Kidney glomerular epithelial cell (primary cell): ENCODE data around the gene GSPT1.
"Not testable (repeated sequence)": the region's sequence is repeated elsewhere in the genome, so short reads cannot be mapped to it uniquely, and the experiment has no call there.

Experiments
- DNase-seq: peaks from one replicate; lab custom pipeline; 2025; lab: John Stamatoyannopoulos, UW

Gene GSPT1

DNA sequence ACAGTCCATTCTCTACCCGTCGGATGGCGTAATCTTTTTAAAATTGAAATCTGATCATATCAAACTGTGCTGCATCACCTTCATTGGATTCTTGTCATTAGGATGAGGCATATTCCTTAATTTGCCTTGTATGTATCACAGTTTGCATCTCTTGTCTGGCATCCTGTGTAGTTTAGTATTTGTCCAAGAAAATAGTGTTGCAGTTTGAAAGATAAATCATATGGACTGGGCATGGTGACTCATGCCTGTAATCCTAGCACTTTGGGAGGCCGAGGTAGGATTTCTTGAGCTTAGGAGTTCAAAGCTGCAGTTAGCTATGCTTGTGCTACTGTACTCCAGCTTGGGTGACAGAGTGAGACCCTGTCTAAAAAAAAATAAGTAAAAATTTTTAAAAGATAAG lies 58.6 kb downstream of the GSPT1 start:
- no peak for DNase-seq

DNA sequence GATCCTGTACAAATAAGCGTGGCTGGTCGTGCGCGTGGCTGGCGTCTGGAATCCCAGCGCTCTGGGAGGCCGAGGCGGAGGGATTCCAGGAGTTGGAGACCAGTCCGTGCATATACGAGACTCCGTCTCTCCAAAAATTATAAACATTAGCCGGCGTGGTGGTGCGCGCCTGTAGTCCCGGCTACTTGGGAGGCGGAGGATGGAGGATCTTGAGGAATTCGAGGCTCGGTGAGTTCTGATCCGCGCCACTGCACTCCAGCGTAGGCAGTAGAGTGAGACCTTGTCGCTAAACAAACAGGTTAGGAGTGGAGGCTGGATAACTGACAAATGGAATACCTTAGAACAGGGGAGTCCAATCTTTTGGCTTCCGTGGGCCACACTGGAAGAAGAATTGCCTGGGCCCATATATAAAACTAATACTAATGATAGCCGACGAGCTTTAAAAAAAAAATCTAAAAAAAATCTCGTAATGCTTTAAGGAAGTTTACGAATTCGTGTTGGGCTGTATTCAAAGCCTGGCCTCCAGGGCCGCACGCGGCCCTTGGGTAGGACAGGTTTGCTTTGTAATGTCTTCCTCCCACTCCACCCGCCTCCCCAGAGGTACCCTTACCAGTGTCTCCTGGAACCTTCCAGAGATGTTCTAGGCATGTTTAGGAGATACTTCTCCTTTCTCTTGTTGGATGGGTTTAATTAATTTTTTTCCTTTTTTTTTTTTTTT lies 63.5 kb downstream of the GSPT1 start:
- DNase-seq: no peak

DNA sequence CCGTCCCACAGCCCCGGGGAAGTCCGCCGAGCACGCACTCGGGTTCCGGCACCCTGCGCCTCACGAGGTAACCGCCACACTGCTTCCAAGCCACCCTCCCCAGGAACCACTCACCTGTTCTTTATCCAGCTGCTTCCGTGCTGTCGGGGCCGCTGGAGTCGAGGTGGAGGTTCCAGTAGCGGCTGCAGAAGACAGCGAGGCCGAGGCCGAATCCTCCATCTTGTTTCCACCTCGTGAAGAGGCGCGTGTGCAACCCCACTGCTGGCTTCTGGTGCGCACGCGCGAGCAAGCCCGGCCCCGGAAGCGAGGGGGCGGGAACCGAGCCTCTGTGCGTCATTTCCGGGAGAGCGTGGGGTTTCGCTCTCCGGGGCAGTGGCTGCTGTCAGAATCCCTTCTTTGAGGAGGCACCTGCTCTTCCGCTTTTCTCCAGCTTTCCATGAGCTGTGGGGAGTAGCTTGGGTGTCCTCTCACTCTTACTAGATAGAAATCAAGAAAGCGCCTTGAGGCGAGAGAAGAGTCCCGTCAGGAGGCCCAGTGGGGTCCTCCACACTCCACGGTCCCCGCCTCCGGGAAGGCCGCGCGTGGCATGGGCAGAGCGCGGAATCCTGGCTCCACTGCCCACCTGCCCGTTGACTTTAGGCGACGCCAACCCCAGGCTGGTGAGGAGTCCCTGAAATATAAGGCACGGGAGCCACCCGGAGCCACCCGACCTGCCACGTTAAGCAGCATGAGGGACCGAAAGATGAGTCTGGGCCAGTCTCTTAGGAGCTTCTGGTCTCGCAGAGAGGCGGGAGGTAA lies 64.3 kb downstream of the GSPT1 start, which contains the start of gene RSL1D1:
TSS of gene RSL1D1 (minus strand) at position 249 of the 798 bp plus-strand sequence. CDS start at position 219, 30 bp downstream.
- peak; percentile 83 for DNase-seq

DNA sequence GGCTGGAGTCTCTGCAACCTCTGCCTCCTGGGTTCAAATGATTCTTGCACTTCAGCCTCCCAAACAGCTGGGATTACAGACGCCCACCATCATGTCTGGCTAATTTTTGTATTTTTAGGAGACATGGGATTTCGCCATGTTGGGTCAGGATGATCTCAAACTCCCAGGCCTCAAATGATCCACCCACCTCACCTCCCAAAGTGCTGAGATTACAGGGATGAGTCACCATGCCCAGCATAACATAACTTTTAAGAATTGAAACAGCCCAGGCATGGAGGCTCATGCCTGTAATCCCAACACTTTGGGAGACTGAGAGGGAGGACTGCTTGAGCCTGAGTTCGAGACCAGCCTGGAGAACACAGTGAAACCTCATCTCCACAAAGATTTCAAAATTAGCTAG lies 66.9 kb downstream of the GSPT1 start:
- no peak for DNase-seq

GRCh38 chr16:11844499-11844898 lies 71.3 kb downstream of the GSPT1 start:
- no peak for DNase-seq

- DNase-seq: no peak
Measured at GRCh38 chr16:11843861-11844260, 71.9 kb downstream of the GSPT1 start.

- DNase-seq: no peak
Measured at GRCh38 chr16:11843206-11843605, 72.5 kb downstream of the GSPT1 start.

GRCh38 chr16:11841026-11841425 lies 74.7 kb downstream of the GSPT1 start:
- no peak for DNase-seq

GRCh38 chr16:11836650-11837244 lies 79.0 kb downstream of the GSPT1 start:
- DNase-seq: peak; percentile 48

DNA sequence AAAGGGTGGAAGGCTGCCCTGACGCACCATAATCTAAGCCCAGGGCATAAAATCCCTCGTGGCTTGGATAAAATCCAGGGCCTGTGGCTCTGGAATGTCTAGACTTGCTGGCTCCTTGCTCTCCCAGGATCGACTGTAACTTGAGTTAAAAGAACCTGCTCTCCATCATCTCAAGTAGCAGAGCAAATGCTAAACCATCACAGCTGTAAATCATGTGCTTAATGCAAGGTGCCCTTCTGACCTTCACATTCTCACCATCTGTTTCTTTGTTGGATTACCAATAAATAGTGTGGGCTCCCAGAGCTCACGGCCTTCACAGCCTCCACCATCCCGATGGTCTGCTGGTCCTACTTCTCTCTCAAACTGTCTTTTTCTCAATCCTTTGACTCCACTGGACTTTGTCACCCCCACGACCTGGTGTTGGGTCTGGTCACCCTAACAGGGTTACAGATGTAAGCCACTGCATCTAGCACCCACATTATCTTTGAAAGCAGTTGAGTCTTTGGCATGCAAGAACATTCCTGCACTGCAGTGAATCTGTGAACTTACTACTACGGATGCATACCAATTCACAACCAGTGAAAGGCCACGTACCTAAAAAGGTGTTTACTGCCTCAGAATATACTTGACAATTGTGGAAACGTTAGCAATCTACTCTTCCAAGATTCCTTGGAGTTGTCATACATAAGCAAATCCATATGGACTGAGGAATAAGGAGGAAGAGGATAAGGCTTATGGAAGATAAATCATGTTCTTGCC lies 79.7 kb downstream of the GSPT1 start:
- DNase-seq: no peak

GRCh38 chr16:11835309-11835708 lies 80.4 kb downstream of the GSPT1 start:
- DNase-seq: no peak

- peak; percentile 19 for DNase-seq
Measured at GRCh38 chr16:11833951-11834695, 81.6 kb downstream of the GSPT1 start.

GRCh38 chr16:11828696-11829095 lies 87.1 kb downstream of the GSPT1 start:
- no peak for DNase-seq

DNA sequence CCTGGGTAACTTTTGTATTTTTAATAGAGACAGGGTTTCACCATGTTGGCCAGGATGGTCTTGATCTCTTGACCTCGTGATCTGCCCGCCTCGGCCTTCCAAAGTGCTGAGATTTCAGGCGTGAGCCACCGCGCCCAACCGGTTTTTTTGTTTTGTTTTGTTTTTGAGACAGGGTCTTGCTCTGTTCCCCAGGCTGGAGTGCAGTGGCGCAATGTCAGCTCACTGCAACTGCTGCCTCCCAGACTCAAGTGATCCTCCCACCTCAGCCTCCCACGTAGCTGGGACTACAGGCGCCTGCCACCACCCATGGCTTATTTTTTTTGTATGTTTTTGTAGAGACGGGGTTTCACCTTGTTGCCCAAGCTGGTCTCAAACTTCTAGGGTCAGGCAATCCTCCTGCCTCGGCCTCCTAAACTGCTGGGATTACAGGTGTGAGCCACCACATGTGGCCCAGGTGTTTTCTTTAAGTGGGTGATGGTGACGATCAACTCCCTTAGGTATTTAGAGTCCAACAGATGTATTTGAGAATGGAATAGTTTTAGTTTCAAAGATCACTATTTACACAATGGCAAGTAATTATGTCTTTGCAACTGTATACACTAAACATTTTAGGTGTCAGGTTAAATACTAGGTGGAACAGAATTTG lies 90.1 kb downstream of the GSPT1 start:
- DNase-seq: not testable (repeated sequence)

DNA sequence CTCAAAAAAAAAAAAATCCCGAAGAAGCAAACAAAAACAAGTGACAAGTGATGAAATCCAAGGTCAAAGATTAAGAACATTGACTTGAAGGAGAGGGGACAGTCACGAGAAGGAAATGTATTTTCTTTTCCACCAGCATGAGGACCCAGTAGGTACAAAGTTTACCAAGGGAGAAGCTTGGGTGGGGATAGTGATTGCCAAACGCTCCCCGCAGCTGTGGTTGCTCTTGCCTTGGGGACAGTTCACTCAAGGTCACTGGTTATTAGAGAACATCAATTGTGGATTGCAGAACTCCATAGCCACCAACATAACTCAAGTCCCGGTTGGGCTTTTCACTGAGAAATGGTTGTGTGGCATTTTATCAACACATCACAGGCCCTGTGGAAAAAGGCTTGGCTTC lies 91.4 kb downstream of the GSPT1 start:
- no peak for DNase-seq

DNA sequence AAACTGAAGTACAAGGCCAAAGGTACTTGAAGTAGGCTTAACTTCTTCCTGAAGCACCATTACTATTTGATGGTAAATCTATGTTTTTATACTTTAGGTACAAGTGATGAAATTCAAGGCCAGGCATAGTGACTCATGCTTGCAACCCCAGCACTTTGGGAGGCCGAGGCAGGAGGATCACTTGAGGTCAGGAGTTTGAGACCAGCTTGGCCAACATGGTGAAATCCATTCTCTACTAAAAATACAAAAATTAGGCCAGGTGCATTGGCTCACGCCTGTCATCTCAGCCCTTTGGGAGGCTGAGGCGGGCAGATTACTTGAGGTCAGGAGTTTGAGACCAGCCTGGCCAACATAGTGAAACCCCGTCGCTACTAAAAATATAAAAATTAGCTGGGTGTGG lies 92.1 kb downstream of the GSPT1 start:
- not testable (repeated sequence) for DNase-seq

GRCh38 chr16:11819798-11820197 lies 96.0 kb downstream of the GSPT1 start:
- no peak for DNase-seq

- DNase-seq: not testable (repeated sequence)
Measured at GRCh38 chr16:11818970-11819369, 96.8 kb downstream of the GSPT1 start.
